Fibroblast of peridontal ligament (primary cell): ENCODE results near the gene CDK19.

Source experiments
- DNase-seq: peaks from one replicate; pipeline ENCODE4 v3.0.0-alpha.2; 2010; ENCODE audit errors: extremely low read depth

Gene CDK19

DNA sequence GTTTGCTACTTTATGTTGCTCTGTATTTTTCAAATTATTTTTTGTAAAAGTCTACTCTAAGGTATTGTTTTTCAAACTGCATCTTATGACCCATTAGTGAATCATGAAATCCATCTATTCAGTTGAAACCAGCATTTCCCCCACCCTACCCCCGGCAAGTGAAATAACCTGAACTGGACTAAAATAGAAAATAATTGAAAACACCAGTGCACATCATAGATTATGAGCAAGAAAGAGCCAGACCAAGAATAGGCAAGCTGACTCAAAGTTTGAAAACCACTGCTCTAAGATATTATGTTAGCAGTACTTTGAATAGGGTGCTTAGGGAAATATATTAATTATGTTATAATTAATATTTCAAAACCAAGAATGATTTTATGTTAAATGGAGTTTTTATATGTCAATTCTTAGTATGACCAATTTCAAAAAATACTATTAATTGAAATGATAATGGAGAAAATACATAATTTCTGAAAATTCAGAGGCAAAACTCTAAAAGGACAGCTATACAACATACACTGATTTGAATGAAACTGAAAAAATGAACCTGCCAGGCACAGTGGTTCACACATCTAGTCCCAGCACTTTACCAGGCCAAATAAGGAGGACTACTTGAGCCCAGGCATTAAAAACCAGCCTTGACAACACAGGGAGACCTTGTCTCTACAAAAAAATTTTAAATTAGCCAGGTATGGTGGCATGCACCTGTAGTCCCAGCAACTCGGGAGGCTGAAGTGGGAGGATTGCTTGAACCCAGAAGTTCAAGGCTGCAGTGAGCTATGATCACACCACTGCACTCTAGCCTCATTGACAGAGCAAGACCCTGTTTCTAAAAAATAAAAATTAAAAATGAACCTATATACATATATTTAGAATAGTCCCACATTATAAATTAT is 112.0 kb downstream of the CDK19 start:
- DNase-seq = peak; percentile 68

GRCh38 chr6:110699780-110700179 is 115.5 kb downstream of the CDK19 start:
- DNase-seq = no peak

GRCh38 chr6:110693994-110694393 is 121.3 kb downstream of the CDK19 start:
- DNase-seq = no peak

DNA sequence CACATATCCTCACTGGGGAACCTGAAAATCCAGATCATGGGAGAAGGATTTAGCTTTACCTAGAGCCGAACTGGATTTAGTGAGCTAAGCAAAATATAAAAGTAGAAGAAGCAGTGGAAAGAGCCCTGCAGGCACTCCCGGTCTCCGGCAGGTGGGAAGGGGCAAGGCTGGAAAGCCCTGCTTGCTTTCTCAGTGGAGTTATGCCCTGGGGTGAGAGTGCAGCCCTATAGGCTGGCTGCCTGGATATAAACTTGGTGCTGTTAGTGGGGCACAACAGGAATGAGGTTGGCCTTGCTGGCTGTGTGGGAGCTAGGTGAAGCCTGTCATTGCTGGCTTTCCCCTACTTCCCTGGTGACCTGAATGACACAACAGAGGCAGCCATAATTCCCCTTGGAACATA is 122.0 kb downstream of the CDK19 start:
- DNase-seq = no peak

DNA sequence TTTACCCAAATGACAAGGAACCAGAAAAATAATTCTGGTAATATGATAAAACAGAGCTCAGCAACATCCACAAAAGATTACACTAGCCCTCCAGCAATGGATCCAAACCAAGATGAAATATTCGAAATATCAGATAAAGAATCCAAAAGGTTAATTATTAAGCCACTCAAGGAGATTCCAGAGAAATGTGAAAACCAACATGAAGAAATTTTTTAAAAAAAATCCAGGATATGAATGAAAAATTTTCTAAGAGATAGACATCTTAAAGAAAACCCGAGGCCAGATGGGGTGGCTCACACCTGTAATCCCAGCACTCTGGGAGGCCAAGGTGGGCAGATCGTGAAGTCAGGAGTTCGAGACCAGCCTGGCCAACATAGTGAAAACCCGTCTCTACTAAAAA is 124.4 kb downstream of the CDK19 start:
- DNase-seq = no peak

DNA sequence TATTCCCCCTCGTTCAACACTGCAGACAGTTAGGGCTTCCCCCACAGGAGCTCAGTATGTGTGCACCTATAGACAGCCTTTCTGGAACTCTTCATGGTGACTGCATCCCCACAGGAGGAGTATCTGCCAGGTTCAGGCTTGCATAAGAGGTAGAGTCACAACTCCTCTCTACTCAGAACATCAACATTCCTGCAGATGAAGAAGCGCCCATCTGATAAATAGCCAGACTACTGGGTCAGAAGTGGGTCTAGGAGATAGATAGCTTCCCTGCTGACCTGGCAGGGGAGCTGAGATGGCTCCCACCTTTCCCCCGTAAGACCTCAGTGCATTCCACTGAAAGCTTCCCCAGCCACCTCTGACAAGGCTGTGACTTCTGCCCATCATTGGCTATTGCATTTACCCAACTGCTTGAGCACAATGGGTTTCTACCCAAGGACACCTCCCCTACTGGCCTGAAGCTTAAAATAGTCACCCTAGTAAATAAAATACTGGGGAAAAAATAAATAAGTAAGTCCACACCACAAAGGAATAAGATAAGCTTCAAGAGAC is 125.1 kb downstream of the CDK19 start:
- no peak for DNase-seq

DNA sequence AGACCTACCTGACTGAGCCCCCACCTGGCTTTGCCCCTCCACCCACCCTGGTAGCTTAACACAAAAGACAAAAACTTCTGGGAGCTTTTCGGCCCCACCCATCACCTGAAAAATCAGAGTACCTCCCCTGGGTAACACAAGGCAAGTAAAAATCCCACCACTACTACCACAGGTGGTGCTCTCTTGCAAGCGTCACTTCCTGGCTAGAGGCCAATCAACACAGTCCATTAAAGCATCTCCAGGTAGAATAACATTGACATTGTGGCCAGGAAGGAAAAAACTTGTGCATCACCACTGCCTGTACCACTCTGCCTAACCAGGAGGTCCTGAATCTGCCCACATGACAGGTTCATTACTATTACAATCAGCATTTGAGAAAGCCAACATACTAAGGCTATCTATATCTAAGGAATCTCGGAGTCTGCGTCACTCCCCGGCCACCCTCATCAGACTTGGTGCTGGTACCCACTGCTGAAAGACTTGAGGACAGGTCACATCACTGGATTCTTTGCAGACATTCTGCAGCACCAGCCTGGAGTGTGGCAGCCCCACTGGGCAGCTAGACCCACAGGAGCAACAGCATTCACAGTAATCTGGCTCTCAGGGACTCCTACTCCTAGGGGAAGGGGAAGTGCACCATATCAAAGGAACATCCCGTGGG is 125.9 kb downstream of the CDK19 start:
- no peak for DNase-seq

DNA sequence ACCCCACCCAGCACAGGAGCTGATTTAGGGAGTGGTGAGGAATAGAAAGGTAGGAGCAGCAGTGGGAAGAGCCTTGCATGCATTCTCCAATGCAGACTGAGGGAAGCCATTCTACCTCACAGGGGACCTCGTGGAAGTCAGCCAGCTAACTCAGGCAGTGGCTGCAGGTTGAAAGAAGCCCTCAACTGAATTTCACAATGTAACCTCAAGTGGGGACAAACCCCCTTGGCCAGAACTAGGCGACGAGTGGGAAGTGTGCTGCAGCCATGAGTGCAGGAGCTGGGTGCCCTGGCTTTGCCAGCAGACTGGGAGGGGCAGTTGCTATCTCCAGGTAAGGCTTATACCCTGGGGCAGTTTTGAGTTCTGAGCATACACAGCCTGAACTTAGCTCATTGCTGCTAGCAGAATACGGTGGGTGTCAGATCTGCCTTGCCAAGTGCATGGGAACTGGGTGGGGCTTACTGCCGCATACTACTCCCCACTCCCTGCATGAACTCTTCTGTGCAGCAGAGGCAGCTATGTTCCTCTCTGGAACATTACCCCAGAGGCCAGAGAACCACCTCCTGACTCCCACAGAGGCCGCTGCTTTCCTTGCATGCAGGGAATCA is 126.5 kb downstream of the CDK19 start:
- DNase-seq = no peak

DNA sequence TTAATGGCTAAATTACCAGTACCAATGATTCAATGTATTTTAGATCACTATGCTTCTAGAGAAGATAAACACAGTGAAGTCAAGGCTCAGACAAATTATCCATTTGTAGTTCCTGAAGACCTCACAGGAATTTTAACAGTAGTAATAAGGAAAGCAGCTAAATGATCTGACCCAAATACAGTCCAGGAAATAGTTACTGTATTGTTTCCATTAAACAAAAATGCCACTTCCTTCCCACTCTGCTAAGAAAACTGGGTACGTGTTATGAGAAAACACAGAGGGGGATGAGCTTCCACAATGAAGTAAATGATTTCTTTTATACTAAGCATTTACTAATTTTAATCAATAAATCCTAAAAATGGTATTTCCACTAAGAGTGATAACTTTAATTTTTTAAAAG is 127.9 kb downstream of the CDK19 start:
- no peak for DNase-seq

- DNase-seq = peak; percentile 28
Measured at GRCh38 chr6:110683241-110683640, 132.0 kb downstream of the CDK19 start.

DNA sequence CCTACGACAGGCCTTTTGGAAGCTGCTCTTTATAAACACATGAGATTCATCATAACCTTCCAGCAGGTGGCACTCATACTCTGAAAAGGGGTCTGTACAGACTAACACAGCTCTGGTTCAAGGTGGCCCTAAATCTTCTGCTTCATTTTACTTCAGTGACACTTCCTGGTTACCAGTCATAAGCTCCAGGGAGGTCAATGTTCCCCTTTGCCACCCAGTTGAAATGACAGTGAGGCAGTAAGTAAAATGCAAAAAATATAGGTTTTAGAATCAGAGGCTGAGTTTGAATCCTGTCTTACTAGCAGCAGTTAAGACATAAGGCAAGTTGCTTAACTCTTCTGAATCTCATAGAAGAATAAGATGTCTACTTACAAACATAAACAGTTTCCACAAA is 132.8 kb downstream of the CDK19 start:
- peak; percentile 89 for DNase-seq

DNA sequence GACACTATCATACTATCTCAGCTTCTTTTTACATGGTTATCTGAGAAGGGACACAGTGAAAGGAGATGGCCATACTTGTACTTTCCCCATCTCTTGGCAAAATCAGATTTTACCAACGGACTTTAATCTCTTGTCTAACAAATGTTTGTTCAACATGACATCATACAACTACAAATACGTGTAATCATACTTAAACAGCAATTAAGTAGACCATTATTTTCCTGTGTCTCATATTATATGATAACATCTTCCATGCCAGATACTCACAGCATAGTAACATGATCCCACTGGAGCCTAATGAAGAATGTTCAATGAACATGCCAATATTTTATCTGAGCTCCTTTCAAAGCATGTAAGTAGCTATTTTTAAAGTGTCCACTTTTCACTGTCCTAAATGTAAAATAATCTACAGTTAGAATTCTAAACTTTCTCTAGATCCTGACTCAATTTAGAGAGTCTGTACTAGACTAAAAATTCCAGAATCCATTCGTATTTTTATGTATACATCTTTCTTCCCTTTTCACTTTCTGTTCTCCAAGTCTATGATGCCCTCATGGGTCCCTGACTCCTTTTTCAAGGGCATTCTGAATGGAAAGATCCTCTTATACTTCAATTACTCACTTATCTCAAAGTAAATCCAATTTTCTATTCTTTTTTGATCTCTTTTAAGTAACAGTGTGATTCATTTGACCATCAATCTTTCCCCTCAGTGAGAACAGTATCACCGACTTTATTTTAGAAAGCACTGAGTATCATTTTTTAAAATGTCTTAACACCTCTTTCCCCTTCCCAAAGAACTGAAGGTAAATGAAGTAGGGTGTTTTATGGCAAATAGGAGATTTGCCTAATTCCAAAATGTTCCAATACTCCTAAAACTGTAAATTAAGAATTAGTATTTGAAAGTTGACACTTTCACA is 133.5 kb downstream of the CDK19 start:
- peak; percentile 38 for DNase-seq

DNA sequence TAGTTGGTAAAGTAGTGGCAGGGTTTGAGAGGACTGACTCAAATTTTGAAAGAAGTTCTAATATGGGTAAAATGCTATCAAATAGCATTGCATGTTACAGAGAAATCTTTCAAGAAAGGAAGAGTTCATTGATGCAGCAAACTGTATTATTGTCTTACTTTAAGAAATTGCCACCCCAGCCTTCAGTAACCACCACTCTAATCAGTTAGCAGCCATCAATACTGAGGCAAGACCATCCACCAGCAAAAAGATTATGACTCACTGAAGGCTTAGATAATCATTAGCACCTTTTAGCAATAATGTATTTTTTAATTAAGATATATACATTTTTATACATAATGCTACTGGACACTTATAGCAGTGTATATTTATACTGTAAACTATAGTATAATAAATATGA is 138.9 kb downstream of the CDK19 start:
- no peak for DNase-seq

DNA sequence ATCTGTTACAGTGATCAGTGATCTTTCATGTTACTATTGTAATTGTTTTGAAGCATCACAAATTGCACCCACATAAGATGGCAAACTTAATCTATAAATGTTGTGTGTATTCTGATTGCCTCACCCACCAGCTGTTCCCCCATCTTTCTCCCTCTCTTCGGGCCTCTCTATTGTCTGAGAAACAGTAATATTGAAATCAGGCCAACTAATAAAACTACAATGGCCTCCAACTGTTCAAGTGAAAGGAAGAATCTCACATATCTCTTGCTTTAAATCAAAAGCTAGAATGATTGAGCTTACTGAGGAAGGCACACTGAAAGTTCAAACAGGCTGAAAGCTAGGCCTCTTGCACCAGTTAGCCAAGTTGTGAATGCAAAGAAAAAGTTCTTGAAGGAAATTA is 141.2 kb downstream of the CDK19 start:
- DNase-seq = no peak

DNA sequence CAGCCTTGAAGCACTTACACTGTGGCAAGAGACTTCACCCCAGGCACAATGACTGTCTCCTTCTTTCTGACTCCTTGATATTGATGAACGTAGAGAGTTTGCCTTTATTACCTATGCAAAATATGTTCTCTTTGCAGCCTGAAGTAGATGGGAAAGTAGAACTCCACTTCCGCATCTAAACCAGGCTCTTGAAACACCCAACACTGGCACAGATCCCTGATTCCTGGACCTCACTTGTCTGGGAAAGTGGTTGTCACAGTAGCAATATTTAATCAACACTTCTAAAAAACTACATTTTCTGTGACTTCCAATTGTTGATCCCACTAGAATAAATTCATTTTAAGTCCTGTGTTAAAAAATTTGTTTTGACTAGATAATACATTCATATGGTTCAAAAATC is 143.1 kb downstream of the CDK19 start:
- DNase-seq = no peak

- DNase-seq = no peak
Measured at GRCh38 chr6:110671447-110671846, 143.8 kb downstream of the CDK19 start.

GRCh38 chr6:110665600-110665999 is 149.7 kb downstream of the CDK19 start:
- DNase-seq = no peak

DNA sequence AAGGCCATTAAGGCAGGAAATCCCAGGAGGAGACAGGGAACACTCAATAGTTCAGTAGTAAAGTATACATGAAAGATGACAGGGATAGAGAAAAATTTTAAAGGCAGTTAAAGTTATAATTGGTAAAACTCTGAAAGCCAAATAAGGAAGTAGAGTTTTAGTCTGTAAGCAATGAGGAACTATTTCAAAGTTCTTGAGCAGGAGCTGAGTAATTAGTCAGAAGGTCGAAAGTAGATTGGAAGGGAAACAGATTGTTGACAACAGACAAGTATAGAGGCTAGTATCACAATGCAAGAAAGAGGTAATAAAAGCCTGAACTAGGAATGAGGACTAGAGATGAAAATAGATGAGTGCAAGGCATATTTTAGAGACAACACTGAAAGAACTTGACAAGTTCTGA is 150.3 kb downstream of the CDK19 start:
- peak; percentile 51 for DNase-seq

- peak; percentile 33 for DNase-seq
Measured at GRCh38 chr6:110662490-110663211, 152.6 kb downstream of the CDK19 start.

DNA sequence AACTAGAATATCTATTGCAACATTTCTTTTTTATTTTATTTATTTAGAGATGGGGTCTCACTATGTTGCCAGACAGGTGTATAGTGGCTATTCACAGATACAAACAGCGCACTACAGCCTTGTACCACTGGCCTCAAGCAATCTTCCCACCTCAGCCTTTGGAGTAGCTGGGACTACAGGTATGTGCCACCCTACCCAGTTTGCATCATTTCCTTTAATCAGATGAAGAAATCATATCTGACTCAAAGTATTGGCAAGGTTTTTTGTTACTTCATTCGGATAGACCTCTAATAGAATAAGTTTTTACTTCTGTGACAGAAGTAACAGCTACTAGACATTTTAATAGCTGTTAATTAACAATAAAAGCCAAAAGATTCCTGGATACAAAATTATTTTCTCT is 153.9 kb downstream of the CDK19 start:
- DNase-seq = no peak
